SKM-1 treated with dmso at 0.1 percent for 144 hours (cell line): ENCODE data around the gene VAV2.

Experiments used
- DNase-seq: peaks from one replicate; lab custom pipeline; 2025; ENCODE audit not compliant: unreplicated experiment; lab: John Stamatoyannopoulos, UW

VAV2 gene

GRCh38 chr9:133788045-133788818, 203.9 kb downstream of the VAV2 start:
- DNase-seq = no peak

- DNase-seq = no peak
These were observed 204.4 kb downstream of the VAV2 start for GRCh38 chr9:133787754-133788025.

- DNase-seq = no peak
These were observed 205.0 kb downstream of the VAV2 start for GRCh38 chr9:133786907-133787753.

GRCh38 chr9:133786371-133786753, 205.8 kb downstream of the VAV2 start:
- DNase-seq = peak; percentile 5

GRCh38 chr9:133785753-133786370, 206.3 kb downstream of the VAV2 start:
- no peak for DNase-seq

GRCh38 chr9:133784731-133785561, 207.2 kb downstream of the VAV2 start:
- no peak for DNase-seq

GRCh38 chr9:133783331-133783731, 208.8 kb downstream of the VAV2 start:
- no peak for DNase-seq

- DNase-seq = peak; percentile 56
These were observed 209.7 kb downstream of the VAV2 start for GRCh38 chr9:133782157-133783130.

- no peak for DNase-seq
These were observed 210.3 kb downstream of the VAV2 start for GRCh38 chr9:133781828-133782135.

- DNase-seq = no peak
These were observed 210.9 kb downstream of the VAV2 start for GRCh38 chr9:133780962-133781827.

- DNase-seq = no peak
These were observed 211.6 kb downstream of the VAV2 start for GRCh38 chr9:133780404-133780945.

GRCh38 chr9:133779516-133780403, 212.4 kb downstream of the VAV2 start:
- no peak for DNase-seq

GRCh38 chr9:133779081-133779480, 213.0 kb downstream of the VAV2 start:
- DNase-seq = no peak

- no peak for DNase-seq
These were observed 213.6 kb downstream of the VAV2 start for GRCh38 chr9:133778336-133779013.

- DNase-seq = no peak
These were observed 214.3 kb downstream of the VAV2 start for GRCh38 chr9:133777871-133778270.

- DNase-seq = no peak
These were observed 214.9 kb downstream of the VAV2 start for GRCh38 chr9:133777068-133777791.
